Fibroblast of lung (primary cell): ENCODE measurements around the gene RBFOX1.

Experiments used
- CTCF ChIP-seq, 2 donors: IDR thresholded peaks in 1 of 2; conservative IDR thresholded peaks in 1 of 2; 1 replicate in 1 of 2; 2 replicates in 1 of 2; pipeline ENCODE4 v1.5.1; 2011 to 2012; ENCODE audit warnings: low read length in 2 of 2, control low read depth in 1 of 2, inconsistent platforms in 1 of 2, low read depth in 1 of 2, mild to moderate bottlenecking in 1 of 2
- EZH2 ChIP-seq: IDR thresholded peaks from 2 replicates; pipeline ENCODE4 v1.5.1; 2012; ENCODE audit warnings: low read length, control low read depth, mild to moderate bottlenecking; ENCODE audit errors: missing control alignments

GRCh38 chr16:7650431-7650830 lies 317.8 kb downstream of the RBFOX1 start:
- TF ChIP-seq CTCF (conservative IDR thresholded peaks at IDR 0.05 in 1 of 2, IDR thresholded peaks at IDR 0.05 in 1 of 2; ENCODE audit: low read depth in 1 of 2, low read length in 2 of 2): no peak
- no peak for TF ChIP-seq EZH2
